ENCODE measurements around the gene TMEM163. TPM values are rescaled to one million over a fixed set of nuclear protein-coding genes. Genes with fewer than 3 reads are reported as not detected.

Gene TMEM163
- total RNA-seq, 1 experiment from 2014 or later: 0.12 TPM

- Histone ChIP-seq H3K27ac (ENCODE audit: low read depth, low read length) (no peak overlapping the region), H3K4me2 (ENCODE audit: low read length) (no peak overlapping the region), H3K4me1 (ENCODE audit: control insufficient read depth in 1 of 2, insufficient read depth in 2 of 2, low read length in 2 of 2) (no peaks in the 10 kb centered on the region), H3K4me3 (replicated peaks in 1 of 2; ENCODE audit: low read depth in 1 of 2, low read length in 2 of 2) (no peak overlapping the region), H2AFZ (ENCODE audit: low read depth, low read length, poor library complexity, severe bottlenecking) (no peak overlapping the region), H3K9me3 (ENCODE audit: control insufficient read depth in 1 of 2, insufficient read depth in 1 of 2, low read depth in 1 of 2, low read length in 2 of 2) (no peaks in the 10 kb centered on the region), H3K79me2 (ENCODE audit: insufficient read depth, low read length) (no peaks in the 10 kb centered on the region), H3K9ac (ENCODE audit: low read length) (no peak overlapping the region), H3K36me3 (ENCODE audit: control insufficient read depth in 1 of 2, insufficient read depth in 2 of 2, low read length in 2 of 2) (no peaks in the 10 kb centered on the region), H3K9me2 (ENCODE audit: insufficient read depth) (no peaks in the 10 kb centered on the region), H4K20me1 (ENCODE audit: insufficient read depth) (no peaks in the 10 kb centered on the region), H3K27me3 (ENCODE audit: insufficient read depth, low read length) (no peaks in the 10 kb centered on the region)
- no peak for ATAC-seq
- no peak for DNase-seq (ENCODE audit: low read depth, low spot score)
- POLR2A ChIA-PET: no interaction called here
- intact Hi-C loops (cut with micrococcal nuclease): loop anchor here (10.0 kb wide), 1 partner anchor 305 kb away; no protein-coding TSS in a partner anchor
- no peak for TF ChIP-seq ZFX (IDR thresholded peaks at IDR 0.05)
- TF ChIP-seq ZBTB33 (IDR thresholded peaks at IDR 0.05; ENCODE audit: extremely low read depth, insufficient replicate concordance, low read length): no peak
- TF ChIP-seq EZH2phosphoT487 (IDR thresholded peaks at IDR 0.05; ENCODE audit: borderline replicate concordance): no peak
- TF ChIP-seq CBX3 (IDR thresholded peaks at IDR 0.05; ENCODE audit: low read depth): no peak
- no peak for TF ChIP-seq ELF1 (IDR thresholded peaks at IDR 0.05; ENCODE audit: borderline replicate concordance, low read depth)
- TF ChIP-seq YY1 (IDR thresholded peaks at IDR 0.05; ENCODE audit: extremely low read depth, insufficient replicate concordance, low read depth, low read length): no peak
- no peak for TF ChIP-seq MAX (IDR thresholded peaks at IDR 0.05)
- TF ChIP-seq RAD21 (IDR thresholded peaks at IDR 0.05; ENCODE audit: low read depth): no peak
- no peak for TF ChIP-seq CEBPB (IDR thresholded peaks at IDR 0.05; ENCODE audit: low read depth)
- TF ChIP-seq POLR2AphosphoS5 (IDR thresholded peaks at IDR 0.05; ENCODE audit: low read depth, low read length): no peak
- no peak for TF ChIP-seq POLR2A (IDR thresholded peaks at IDR 0.05; ENCODE audit: borderline replicate concordance, extremely low read depth, insufficient read depth, insufficient read length)
- no peak for TF ChIP-seq EGR1 (IDR thresholded peaks at IDR 0.05; ENCODE audit: low read depth)
- TF ChIP-seq FOSL1 (IDR thresholded peaks at IDR 0.05; ENCODE audit: low read depth): no peak
- TF ChIP-seq CTCF (IDR thresholded peaks at IDR 0.05 in 2 of 3, conservative IDR thresholded peaks at IDR 0.05 in 1 of 3; ENCODE audit: borderline replicate concordance in 1 of 3, insufficient read depth in 1 of 3, low read depth in 2 of 3, low read length in 2 of 3): no peak
- TF ChIP-seq ZNF274 (IDR thresholded peaks at IDR 0.05; ENCODE audit: low read depth, low read length): no peak
- no peak for TF ChIP-seq TCF7L2 (IDR thresholded peaks at IDR 0.05; ENCODE audit: borderline replicate concordance, extremely low read depth, insufficient read depth, insufficient read length)
- no peak for TF ChIP-seq EZH2 (IDR thresholded peaks at IDR 0.05)
- TF ChIP-seq JUND (IDR thresholded peaks at IDR 0.05): no peak
- RAD21 ChIA-PET (ENCODE audit: low non-redundant PET in 1 of 2, low total read pairs in 2 of 2, uncharacterized antibody in 2 of 2, unreplicated experiment in 2 of 2): no interaction called here
- CTCF ChIA-PET: interaction anchor here (0.9 kb wide), 1 partner anchor 19 kb away, joined by 4 read pairs; no protein-coding TSS in a partner anchor
- no TSS peak for BruUV-seq (replicated peaks)
Measured at GRCh38 chr2:134469516-134470115, 249.2 kb downstream of the TMEM163 start.

All from HCT116 (cell line).